NT2/D1 (cell line): ENCODE data around the gene CDK5RAP2.

Experiments used
- DNase-seq: peaks from one replicate; pipeline ENCODE4 v3.0.0-alpha.2; 2011; ENCODE audit warnings: low read depth, low spot score
- H3K27me3 ChIP-seq: 2 replicates; pipeline ENCODE4 v1.6.0; 2011; ENCODE audit warnings: mild to moderate bottlenecking; ENCODE audit not compliant: insufficient read length, insufficient read depth
- H3K36me3 ChIP-seq: 2 replicates; pipeline ENCODE4 v1.6.1; 2011; ENCODE audit warnings: mild to moderate bottlenecking, low read length, mixed read lengths; ENCODE audit not compliant: insufficient read depth, insufficient read length
- H3K4me1 ChIP-seq: 2 replicates; pipeline ENCODE4 v1.5.1; 2011; ENCODE audit not compliant: insufficient read depth, insufficient read length
- H3K4me3 ChIP-seq: 2 replicates; pipeline ENCODE4 v1.5.1; 2011; ENCODE audit warnings: low read depth; ENCODE audit not compliant: insufficient read length
- H3K9ac ChIP-seq: 2 replicates; pipeline ENCODE4 v1.6.0; 2011; ENCODE audit warnings: low read depth; ENCODE audit not compliant: insufficient read length
- H3K9me3 ChIP-seq: 2 replicates; pipeline ENCODE4 v1.5.1; 2011; ENCODE audit warnings: mild to moderate bottlenecking, low read length; ENCODE audit not compliant: insufficient read depth
- SUZ12 ChIP-seq: IDR thresholded peaks from 2 replicates; pipeline ENCODE4 v1.6.1; 2011; ENCODE audit not compliant: insufficient read length, insufficient read depth; ENCODE audit errors: extremely low read depth
- YY1 ChIP-seq: IDR thresholded peaks from 2 replicates; pipeline ENCODE4 v1.6.1; 2011; ENCODE audit not compliant: insufficient read length, insufficient read depth
- ZNF274 ChIP-seq: IDR thresholded peaks from 2 replicates; pipeline ENCODE4 v1.6.1; 2011; ENCODE audit warnings: mild to moderate bottlenecking, low read depth, low read length

Gene CDK5RAP2

GRCh38 chr9:120403543-120403856 is 176.5 kb downstream of the CDK5RAP2 start:
- Histone ChIP-seq H3K4me1 (no peaks in the 10 kb centered on the region), H3K27me3 (no peaks in the 10 kb centered on the region), H3K4me3 (no peak overlapping the region), H3K9ac (no peak overlapping the region), H3K36me3 (peaks cover 78% of the 10 kb centered on the region), H3K9me3 (no peaks in the 10 kb centered on the region)
- TF ChIP-seq ZNF274 (no peak), SUZ12 (no peak), YY1 (no peak)
- DNase-seq, result no peak

DNA sequence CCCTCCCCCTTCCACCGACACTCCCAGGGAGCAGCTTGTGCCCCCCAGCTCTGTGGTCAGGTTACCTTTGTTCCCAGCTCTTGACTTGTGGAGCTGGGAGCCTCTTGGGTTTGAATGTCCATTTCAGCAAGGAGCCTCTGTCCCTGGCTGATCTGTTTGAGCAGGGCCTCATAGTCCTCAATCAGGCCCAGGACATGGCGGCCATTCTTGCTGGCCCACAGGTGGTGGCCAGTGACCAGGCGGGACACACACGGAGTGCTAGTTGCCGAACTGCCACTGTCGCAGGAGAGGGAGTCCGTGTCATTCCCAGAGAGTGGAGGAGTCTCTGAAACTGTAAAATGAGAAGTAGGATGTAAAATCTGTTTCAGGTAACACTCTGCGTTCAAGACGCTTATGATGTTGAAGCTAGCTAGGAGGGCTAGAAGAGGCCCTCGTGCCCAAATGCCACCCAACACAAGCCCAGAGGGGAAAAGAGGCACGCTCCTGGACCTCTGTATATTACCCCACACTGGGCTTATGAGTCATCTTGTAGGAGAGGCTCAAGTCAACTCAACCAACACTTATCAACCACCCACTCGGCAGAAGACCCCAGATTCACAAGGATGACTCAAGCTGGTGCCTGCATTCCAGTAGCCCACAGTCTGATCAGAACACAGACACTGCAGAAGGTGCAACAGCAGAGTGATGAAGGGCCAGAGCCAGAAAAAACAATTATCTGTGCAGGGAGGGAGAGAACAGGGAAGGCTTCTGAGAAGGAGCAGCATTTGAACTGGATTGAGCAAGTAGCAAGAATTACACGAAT is 177.0 kb downstream of the CDK5RAP2 start:
- peaks cover 77% of the 10 kb centered on the region for H3K36me3 ChIP-seq

DNA sequence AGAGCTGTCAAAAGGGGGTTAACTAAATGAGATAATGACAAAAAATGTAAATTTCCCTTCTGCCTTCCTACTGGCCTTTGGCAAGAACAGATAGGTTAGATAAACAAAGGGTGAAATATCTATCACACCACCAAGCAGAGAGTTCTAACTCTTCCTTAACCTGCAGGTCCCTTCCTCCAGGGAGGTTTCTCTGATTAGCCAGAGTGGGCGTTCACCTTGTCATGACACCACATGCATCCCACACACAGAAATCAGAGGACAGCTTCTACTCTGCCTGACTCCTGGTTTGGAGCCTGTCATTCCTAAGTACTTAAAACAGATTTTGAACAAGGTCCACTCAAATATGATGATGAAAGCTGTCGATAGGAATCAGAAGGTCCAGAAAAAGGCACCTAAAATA is 180.0 kb downstream of the CDK5RAP2 start:
- H3K9ac ChIP-seq, result no peak overlapping the region
- H3K4me1 ChIP-seq, result no peaks in the 10 kb centered on the region
- H3K36me3 ChIP-seq, result peaks cover 81% of the 10 kb centered on the region
- no peaks in the 10 kb centered on the region for H3K9me3 ChIP-seq
- TF ChIP-seq ZNF274 (no peak), SUZ12 (no peak), YY1 (no peak)
- H3K4me3 ChIP-seq, result no peak overlapping the region
- DNase-seq, result no peak
- no peaks in the 10 kb centered on the region for H3K27me3 ChIP-seq

More for the DNA sequence above, 177.0 kb downstream of the CDK5RAP2 start:
- TF ChIP-seq ZNF274 (no peak), YY1 (no peak), SUZ12 (no peak)
- Histone ChIP-seq H3K9me3 (no peaks in the 10 kb centered on the region), H3K9ac (no peak overlapping the region), H3K27me3 (no peaks in the 10 kb centered on the region), H3K4me1 (no peaks in the 10 kb centered on the region), H3K4me3 (no peak overlapping the region)
- no peak for DNase-seq

GRCh38 chr9:120398286-120398685 is 181.7 kb downstream of the CDK5RAP2 start:
- TF ChIP-seq YY1 (no peak), ZNF274 (no peak), SUZ12 (no peak)
- Histone ChIP-seq H3K36me3 (peaks cover 90% of the 10 kb centered on the region), H3K9me3 (no peaks in the 10 kb centered on the region), H3K4me1 (no peaks in the 10 kb centered on the region), H3K4me3 (no peak overlapping the region), H3K9ac (no peak overlapping the region), H3K27me3 (no peaks in the 10 kb centered on the region)
- DNase-seq, result no peak

GRCh38 chr9:120397453-120397852 is 182.5 kb downstream of the CDK5RAP2 start:
- Histone ChIP-seq H3K9ac (no peak overlapping the region), H3K4me1 (no peaks in the 10 kb centered on the region), H3K27me3 (no peaks in the 10 kb centered on the region), H3K36me3 (peaks cover 90% of the 10 kb centered on the region), H3K9me3 (no peaks in the 10 kb centered on the region), H3K4me3 (no peak overlapping the region)
- TF ChIP-seq SUZ12, result no peak
- no peak for TF ChIP-seq YY1
- TF ChIP-seq ZNF274, result no peak
- DNase-seq, result no peak

DNA sequence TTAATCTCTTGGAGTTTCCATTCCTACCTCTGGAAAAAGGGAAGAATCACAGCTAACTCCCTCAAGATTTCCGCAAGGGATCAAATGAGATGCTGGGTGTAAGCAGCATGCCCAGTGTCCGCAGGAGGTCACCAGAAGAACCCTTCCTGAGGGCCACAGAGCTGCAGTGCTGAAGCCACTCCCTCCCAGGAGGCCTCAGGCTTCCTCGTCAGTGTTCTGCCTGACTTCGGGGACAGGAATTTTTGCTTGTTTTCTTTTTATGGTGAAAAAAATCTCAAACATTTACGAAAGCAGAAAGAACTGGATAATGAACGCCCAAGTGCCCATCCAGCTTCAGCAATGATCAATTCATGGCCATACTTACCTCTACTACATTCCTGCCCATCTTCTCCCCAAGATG is 183.0 kb downstream of the CDK5RAP2 start:
- H3K4me3 ChIP-seq, result no peak overlapping the region
- TF ChIP-seq SUZ12 (no peak), YY1 (no peak)
- H3K9ac ChIP-seq, result no peak overlapping the region
- H3K27me3 ChIP-seq, result no peaks in the 10 kb centered on the region
- H3K4me1 ChIP-seq, result no peaks in the 10 kb centered on the region
- H3K9me3 ChIP-seq, result no peaks in the 10 kb centered on the region
- H3K36me3 ChIP-seq, result peaks cover 90% of the 10 kb centered on the region
- no peak for DNase-seq

DNA sequence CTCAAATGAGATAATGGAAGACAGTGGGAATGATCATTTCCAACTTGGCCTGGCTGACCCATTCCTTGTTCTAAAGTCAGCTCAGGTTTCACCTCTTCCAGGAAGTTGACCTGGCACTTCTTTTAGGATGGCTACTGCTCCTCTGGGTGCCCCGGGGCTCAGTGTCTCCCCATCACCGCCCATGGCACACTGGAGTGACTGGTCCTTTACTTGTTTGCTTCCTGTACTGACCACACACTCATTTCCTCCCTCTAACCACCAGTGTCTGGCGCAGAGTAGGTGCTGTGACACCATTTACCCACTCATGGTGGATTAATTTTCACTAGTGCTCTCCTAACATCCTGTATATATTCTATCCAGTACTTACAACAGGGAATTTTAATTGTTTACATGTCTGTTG is 183.5 kb downstream of the CDK5RAP2 start:
- Histone ChIP-seq H3K4me3 (no peak overlapping the region), H3K9me3 (no peaks in the 10 kb centered on the region), H3K36me3 (peaks cover 94% of the 10 kb centered on the region), H3K4me1 (no peaks in the 10 kb centered on the region), H3K27me3 (no peaks in the 10 kb centered on the region), H3K9ac (no peak overlapping the region)
- no peak for DNase-seq
- no peak for TF ChIP-seq SUZ12
- no peak for TF ChIP-seq ZNF274
- no peak for TF ChIP-seq YY1
